Right lobe of liver (tissue), 4 donors: ENCODE data around the gene NADSYN1.

ENCODE experiments used
- POLR2A ChIP-seq: fragments of 450-650 bp; IDR thresholded peaks from one replicate; pipeline ENCODE4 v1.6.1; 2017; ENCODE audit warnings: antibody characterized with exemption, mild to moderate bottlenecking
- TF ChIP-seq, protein P1 (sequence below), 4 donors: fragments of 200-600 bp in 3 of 4; fragments of 450-650 bp in 1 of 4; IDR thresholded peaks; one replicate each; pipeline versions ENCODE4 v1.5.1 to v1.8.0; 2016 to 2022; ENCODE audit warnings: antibody characterized with exemption in 4 of 4, mild to moderate bottlenecking in 2 of 4
- donor health status: DM: no; HTN: no; CAD: no.
- donor health status: DM: no; HTN: no; CAD: no.
- donor health status: DM: no; HTN: yes; CAD: no.

DNA sequence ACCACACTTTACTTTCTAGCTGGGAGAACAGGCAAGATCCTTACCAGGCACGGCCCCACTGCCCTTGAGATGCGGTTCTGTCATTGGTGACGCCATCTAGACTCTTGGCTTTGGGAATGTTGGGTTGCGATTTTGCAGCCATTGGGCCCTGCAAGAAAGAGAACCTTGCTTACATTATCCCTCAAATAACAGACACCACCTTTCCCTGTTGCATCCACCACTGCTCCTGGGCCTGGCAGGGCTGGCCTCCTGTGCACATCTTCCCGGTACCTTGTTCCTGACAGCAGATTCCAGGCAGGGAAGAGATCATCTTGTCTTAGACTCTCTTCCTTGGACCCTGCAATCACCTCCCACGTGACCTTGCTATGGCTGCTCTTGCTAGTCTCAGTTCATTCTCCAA lies 8.2 kb upstream of the NADSYN1 start:
- TF ChIP-seq, protein P1, sequence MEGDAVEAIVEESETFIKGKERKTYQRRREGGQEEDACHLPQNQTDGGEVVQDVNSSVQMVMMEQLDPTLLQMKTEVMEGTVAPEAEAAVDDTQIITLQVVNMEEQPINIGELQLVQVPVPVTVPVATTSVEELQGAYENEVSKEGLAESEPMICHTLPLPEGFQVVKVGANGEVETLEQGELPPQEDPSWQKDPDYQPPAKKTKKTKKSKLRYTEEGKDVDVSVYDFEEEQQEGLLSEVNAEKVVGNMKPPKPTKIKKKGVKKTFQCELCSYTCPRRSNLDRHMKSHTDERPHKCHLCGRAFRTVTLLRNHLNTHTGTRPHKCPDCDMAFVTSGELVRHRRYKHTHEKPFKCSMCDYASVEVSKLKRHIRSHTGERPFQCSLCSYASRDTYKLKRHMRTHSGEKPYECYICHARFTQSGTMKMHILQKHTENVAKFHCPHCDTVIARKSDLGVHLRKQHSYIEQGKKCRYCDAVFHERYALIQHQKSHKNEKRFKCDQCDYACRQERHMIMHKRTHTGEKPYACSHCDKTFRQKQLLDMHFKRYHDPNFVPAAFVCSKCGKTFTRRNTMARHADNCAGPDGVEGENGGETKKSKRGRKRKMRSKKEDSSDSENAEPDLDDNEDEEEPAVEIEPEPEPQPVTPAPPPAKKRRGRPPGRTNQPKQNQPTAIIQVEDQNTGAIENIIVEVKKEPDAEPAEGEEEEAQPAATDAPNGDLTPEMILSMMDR (IDR thresholded peaks at IDR 0.05): no peak
- no peak for TF ChIP-seq POLR2A
